ENCODE results near the gene PPFIA1. TPM values are rescaled to one million over a fixed set of nuclear protein-coding genes. Genes with fewer than 3 reads are reported as not detected.

The PPFIA1 gene
- total RNA-seq = 33.5 and 39.9 TPM in 2 replicates

- DNase-seq = peak; percentile 96
These were observed at the start of gene PPFIA1 for GRCh38 chr11:70270104-70270876. TSS of gene PPFIA1 (plus strand) at chr11:70270690. CDS start at chr11:70272173, 1,483 bp downstream.

GRCh38 chr11:70220920-70221319 is 49.6 kb upstream of the PPFIA1 start:
- DNase-seq = no peak

GRCh38 chr11:70225681-70226177 is 44.8 kb upstream of the PPFIA1 start:
- DNase-seq = no peak

GRCh38 chr11:70226183-70226582 is 44.3 kb upstream of the PPFIA1 start:
- DNase-seq = no peak

GRCh38 chr11:70226967-70227366 is 43.5 kb upstream of the PPFIA1 start:
- peak; percentile 45 for DNase-seq

- DNase-seq = no peak
These were observed 40.8 kb upstream of the PPFIA1 start for GRCh38 chr11:70229737-70230136.

- DNase-seq = no peak
These were observed 40.2 kb upstream of the PPFIA1 start for GRCh38 chr11:70230151-70230839.

GRCh38 chr11:70230840-70231710 is 39.4 kb upstream of the PPFIA1 start:
- DNase-seq = no peak

GRCh38 chr11:70233034-70233433 is 37.5 kb upstream of the PPFIA1 start:
- DNase-seq = no peak

- peak; percentile 91 for DNase-seq
These were observed 37.0 kb upstream of the PPFIA1 start for GRCh38 chr11:70233511-70233934.

- no peak for DNase-seq
These were observed 36.5 kb upstream of the PPFIA1 start for GRCh38 chr11:70233962-70234361.

GRCh38 chr11:70240337-70240736 is 30.2 kb upstream of the PPFIA1 start:
- DNase-seq = no peak

GRCh38 chr11:70241709-70242108 is 28.8 kb upstream of the PPFIA1 start:
- no peak for DNase-seq

- no peak for DNase-seq
These were observed 27.6 kb upstream of the PPFIA1 start for GRCh38 chr11:70242885-70243284.

GRCh38 chr11:70243912-70244652 is 26.4 kb upstream of the PPFIA1 start:
- no peak for DNase-seq

- DNase-seq = no peak
These were observed 25.8 kb upstream of the PPFIA1 start for GRCh38 chr11:70244698-70245097.

GRCh38 chr11:70246196-70246595 is 24.3 kb upstream of the PPFIA1 start:
- DNase-seq = no peak

- DNase-seq = no peak
These were observed 23.3 kb upstream of the PPFIA1 start for GRCh38 chr11:70247042-70247709.

- no peak for DNase-seq
These were observed 22.8 kb upstream of the PPFIA1 start for GRCh38 chr11:70247710-70248072.

- no peak for DNase-seq
These were observed 19.4 kb upstream of the PPFIA1 start for GRCh38 chr11:70250876-70251658.
